WTC11 (cell line): Measurements from ENCODE around the gene CRYBA2. TPM values are rescaled to one million over a fixed set of nuclear protein-coding genes. Genes with fewer than 3 reads are reported as not detected.

ENCODE experiments used
- ATAC-seq: fragments of 200-7000 bp; cut with Tn5 transposase; 2 replicates; pipeline ENCODE4 v1.10.0; 2021; ENCODE audit warnings: mild to moderate bottlenecking, moderate library complexity
- CTCF ChIA-PET: fragments of 300-600 bp; sonication (Branson Sonifier 250); formaldehyde crosslinking; loops from one replicate; lab custom pipeline; 2021; ENCODE audit warnings: antibody characterized with exemption; lab: Charles Lee
- POLR2A ChIA-PET: fragments of 350-600 bp; sonication (Branson Sonifier 250); formaldehyde crosslinking; loops from one replicate; lab custom pipeline; 2021; ENCODE audit warnings: antibody characterized with exemption; lab: Charles Lee
- DNase-seq: peaks from one replicate; pipeline ENCODE4 v3.0.0; 2021; ENCODE audit warnings: low spot score
- H3K27ac Mint-ChIP-seq: 2 replicates; pipeline ENCODE4 v1.8.0; 2021; ENCODE audit warnings: mixed read lengths
- H3K27me3 Mint-ChIP-seq: 2 replicates; pipeline ENCODE4 v1.8.0; 2021; ENCODE audit warnings: low read depth, mild to moderate bottlenecking, moderate library complexity, mixed read lengths
- H3K36me3 Mint-ChIP-seq: 2 replicates; pipeline ENCODE4 v1.8.0; 2021; ENCODE audit warnings: mixed read lengths
- H3K4me1 Mint-ChIP-seq: 2 replicates; pipeline ENCODE4 v1.8.0; 2022; ENCODE audit warnings: mixed read lengths
- H3K4me3 Mint-ChIP-seq: 2 replicates; pipeline ENCODE4 v1.8.0; 2021; ENCODE audit warnings: mild to moderate bottlenecking, moderate library complexity, mixed read lengths
- H3K9me3 Mint-ChIP-seq: 2 replicates; pipeline ENCODE4 v1.8.0; 2021; ENCODE audit warnings: mixed read lengths
- AR ChIP-seq: fragments of 250-450 bp; sonication (Bioruptor Pico); IDR thresholded peaks from 2 replicates; pipeline ENCODE4 v1.9.0; 2021; ENCODE audit warnings: mild to moderate bottlenecking
- ARID4B ChIP-seq: sonication (generic); formaldehyde crosslinking; IDR thresholded peaks from 2 replicates; pipeline ENCODE4 v1.8.0; 2023; ENCODE audit warnings: missing genetic modification reagents, mild to moderate bottlenecking, borderline replicate concordance
- ATF2 ChIP-seq: sonication (generic); formaldehyde crosslinking; IDR thresholded peaks from 2 replicates; pipeline ENCODE4 v1.8.1; 2022; ENCODE audit warnings: low read depth, missing genetic modification reagents, borderline replicate concordance
- E2F1 ChIP-seq: sonication (generic); formaldehyde crosslinking; IDR thresholded peaks from 2 replicates; pipeline ENCODE4 v1.8.0; 2022; ENCODE audit warnings: mild to moderate bottlenecking, missing genetic modification reagents
- GABPB1 ChIP-seq: sonication (generic); formaldehyde crosslinking; IDR thresholded peaks from 2 replicates; pipeline ENCODE4 v1.8.1; 2023; ENCODE audit warnings: mild to moderate bottlenecking, missing genetic modification reagents
- IRF1 ChIP-seq: sonication (generic); formaldehyde crosslinking; IDR thresholded peaks from 2 replicates; pipeline ENCODE4 v1.8.0; 2023; ENCODE audit warnings: missing genetic modification reagents
- JAZF1 ChIP-seq: fragments of 250-450 bp; sonication (Bioruptor Pico); IDR thresholded peaks from 2 replicates; pipeline ENCODE4 v1.9.0; 2021; ENCODE audit warnings: moderate library complexity, mild to moderate bottlenecking, inconsistent platforms
- JUN ChIP-seq: sonication (generic); formaldehyde crosslinking; IDR thresholded peaks from 2 replicates; pipeline ENCODE4 v1.8.0; 2023; ENCODE audit warnings: mild to moderate bottlenecking, missing genetic modification reagents
- MAX ChIP-seq: sonication (generic); formaldehyde crosslinking; IDR thresholded peaks from 2 replicates; pipeline ENCODE4 v1.8.0; 2022; ENCODE audit warnings: mild to moderate bottlenecking, missing genetic modification reagents
- NR1H2 ChIP-seq: sonication (generic); formaldehyde crosslinking; IDR thresholded peaks from 2 replicates; pipeline ENCODE4 v1.9.0; 2021; ENCODE audit warnings: mild to moderate bottlenecking, moderate library complexity, missing genetic modification reagents
- NR2C2 ChIP-seq: sonication (generic); formaldehyde crosslinking; IDR thresholded peaks from 2 replicates; pipeline ENCODE4 v1.8.0; 2022; ENCODE audit warnings: mild to moderate bottlenecking, missing genetic modification reagents
- PRRX2 ChIP-seq: fragments of 250-450 bp; sonication (Bioruptor Pico); IDR thresholded peaks from 2 replicates; pipeline ENCODE4 v1.8.0; 2021; ENCODE audit warnings: mild to moderate bottlenecking
- RORB ChIP-seq: fragments of 250-450 bp; sonication (Bioruptor Pico); IDR thresholded peaks from 2 replicates; pipeline ENCODE4 v1.9.0; 2021; ENCODE audit warnings: mild to moderate bottlenecking
- SOX15 ChIP-seq: fragments of 250-450 bp; sonication (Bioruptor Pico); IDR thresholded peaks from 2 replicates; pipeline ENCODE4 v1.9.0; 2021; ENCODE audit warnings: mild to moderate bottlenecking
- TCF7 ChIP-seq: sonication (generic); formaldehyde crosslinking; IDR thresholded peaks from 2 replicates; pipeline ENCODE4 v1.8.0; 2022; ENCODE audit warnings: mild to moderate bottlenecking, low read depth, missing genetic modification reagents, moderate library complexity
- TP53 ChIP-seq: sonication (generic); formaldehyde crosslinking; IDR thresholded peaks from 2 replicates; pipeline ENCODE4 v1.8.1; 2023; ENCODE audit warnings: mild to moderate bottlenecking, missing genetic modification reagents
- USF2 ChIP-seq: sonication (generic); formaldehyde crosslinking; IDR thresholded peaks from 2 replicates; pipeline ENCODE4 v1.8.1; 2023; ENCODE audit warnings: mild to moderate bottlenecking, missing genetic modification reagents, moderate library complexity
- ZBTB43 ChIP-seq: sonication (generic); formaldehyde crosslinking; IDR thresholded peaks from 2 replicates; pipeline ENCODE4 v1.8.1; 2023; ENCODE audit warnings: mild to moderate bottlenecking, missing genetic modification reagents
- ZMAT4 ChIP-seq: fragments of 250-450 bp; sonication (Bioruptor Pico); IDR thresholded peaks from 2 replicates; pipeline ENCODE4 v1.9.0; 2021; ENCODE audit warnings: mild to moderate bottlenecking
- ZNF232 ChIP-seq: sonication (generic); formaldehyde crosslinking; IDR thresholded peaks from 2 replicates; pipeline ENCODE4 v1.8.0; 2022; ENCODE audit warnings: mild to moderate bottlenecking, missing genetic modification reagents
- ZNF317 ChIP-seq: sonication (generic); formaldehyde crosslinking; IDR thresholded peaks from 2 replicates; pipeline ENCODE4 v1.8.1; 2023; ENCODE audit warnings: low read depth, mild to moderate bottlenecking, moderate library complexity, missing genetic modification reagents, borderline replicate concordance
- total RNA-seq: library from RNA; stranded (reverse); gene quantifications from 3 replicates; pipeline ENCODE4 v1.2.3, GENCODE V29; 2021

Gene CRYBA2
- total RNA-seq, 1 experiment from 2014 or later = not detected

GRCh38 chr2:218999881-219000568 lies 6.8 kb upstream of the CRYBA2 start:
- DNase-seq = peak; percentile 68
- Mint-ChIP-seq H3K4me3 (peak overlapping the region; percentile 43), H3K4me1 (peaks cover 24% of the 10 kb centered on the region), H3K27me3 (peaks cover 100% of the 10 kb centered on the region), H3K9me3 (no peaks in the 10 kb centered on the region), H3K36me3 (no peaks in the 10 kb centered on the region), H3K27ac (no peak overlapping the region)
- POLR2A ChIA-PET = no interaction called here
- ATAC-seq = peak; percentile 9
- CTCF ChIA-PET = interaction anchor here (0.6 to 10.6 kb wide), 7 partner anchors 8 to 139 kb away, joined by 3 to 158 read pairs (median 17); partner anchors contain the start of genes CRYBA2 and FEV
- TF ChIP-seq SOX15 (CRISPR knock-in tag) (no peak), ZBTB43 (no peak), ZNF317 (CRISPR knock-in tag) (no peak), JAZF1 (no peak), GABPB1 (CRISPR knock-in tag) (no peak), RORB (no peak), IRF1 (CRISPR knock-in tag) (no peak), ZNF232 (CRISPR knock-in tag) (no peak), NR2C2 (CRISPR knock-in tag) (no peak), AR (CRISPR knock-in tag) (no peak), TP53 (CRISPR knock-in tag) (peak; percentile 67; the same call in 1 of the 2 replicates), PRRX2 (CRISPR knock-in tag) (no peak), USF2 (no peak), JUN (no peak), ARID4B (no peak), E2F1 (no peak), ZMAT4 (CRISPR knock-in tag) (no peak), ATF2 (CRISPR knock-in tag) (no peak), MAX (CRISPR knock-in tag) (peak; percentile 52; the same call in 1 of the 2 replicates), NR1H2 (no peak), TCF7 (no peak)
